Caco-2 (cell line): ENCODE results near the gene IFNA21. TPM values are rescaled to one million over a fixed set of nuclear protein-coding genes. Genes with fewer than 3 reads are reported as not detected.

ENCODE experiments used
- BruUV-seq: library from RNA; stranded (reverse); fragments of 400-500 nt; replicated peaks from 2 replicates; lab custom pipeline; 2021; lab: Mats Ljungman, UMichigan
- CTCF ChIA-PET: fragments of 300-600 bp; sonication (Branson Sonifier 250); formaldehyde crosslinking; loops from one replicate; lab custom pipeline; 2022; ENCODE audit warnings: antibody characterized with exemption; lab: Charles Lee
- POLR2A ChIA-PET: fragments of 300-600 bp; sonication (Branson Sonifier 250); formaldehyde crosslinking; loops from one replicate; lab custom pipeline; 2022; ENCODE audit warnings: antibody characterized with exemption; lab: Charles Lee
- DNase-seq, 2 experiments: peaks; one replicate each; pipeline versions ENCODE4 v3.0.0 to v3.0.0-alpha.2; 2020 to 2022
- H3K27me3 ChIP-seq: replicated peaks from 2 replicates; pipeline ENCODE4 v1.6.0; 2011; ENCODE audit warnings: low read length; ENCODE audit not compliant: control insufficient read depth, insufficient read depth
- H3K36me3 ChIP-seq: 2 replicates; pipeline ENCODE4 v1.5.1; 2011; ENCODE audit warnings: low read length; ENCODE audit not compliant: control insufficient read depth, insufficient read depth
- H3K4me1 ChIP-seq: fragments of 250-450 bp; sonication (Bioruptor Pico); 2 replicates; pipeline ENCODE4 v1.5.1; 2020; ENCODE audit warnings: mild to moderate bottlenecking
- H3K4me3 ChIP-seq: 2 replicates; pipeline ENCODE4 v1.5.1; 2011; ENCODE audit warnings: low read depth, mild to moderate bottlenecking, control low read depth, low read length
- H3K9me3 ChIP-seq: fragments of 250-450 bp; sonication (Bioruptor Pico); 2 replicates; pipeline ENCODE4 v1.5.1; 2020; ENCODE audit warnings: mild to moderate bottlenecking, moderate library complexity
- H3K27ac Mint-ChIP-seq: one replicate; pipeline ENCODE4 v1.8.0; 2022; ENCODE audit warnings: mixed read lengths; ENCODE audit not compliant: unreplicated experiment
- H3K27me3 Mint-ChIP-seq: one replicate; pipeline ENCODE4 v1.8.0; 2022; ENCODE audit warnings: mixed read lengths; ENCODE audit not compliant: insufficient read depth, unreplicated experiment
- H3K36me3 Mint-ChIP-seq: one replicate; pipeline ENCODE4 v1.8.0; 2022; ENCODE audit warnings: mild to moderate bottlenecking, mixed read lengths; ENCODE audit not compliant: insufficient read depth, unreplicated experiment
- H3K4me1 Mint-ChIP-seq: one replicate; pipeline ENCODE4 v1.8.0; 2022; ENCODE audit warnings: low read depth, mixed read lengths; ENCODE audit not compliant: unreplicated experiment
- H3K4me3 Mint-ChIP-seq: one replicate; pipeline ENCODE4 v1.8.0; 2022; ENCODE audit warnings: mild to moderate bottlenecking, moderate library complexity, mixed read lengths; ENCODE audit not compliant: unreplicated experiment
- H3K9me3 Mint-ChIP-seq: one replicate; pipeline ENCODE4 v1.8.0; 2022; ENCODE audit warnings: mixed read lengths; ENCODE audit not compliant: unreplicated experiment
- CTCF ChIP-seq, 2 experiments: fragments of 200-600 bp in 1 of 2; IDR thresholded peaks; 1 replicate in 1 of 2; 2 replicates in 1 of 2; pipeline versions ENCODE4 v1.5.1 to v1.8.0; 2011 to 2022; ENCODE audit warnings: antibody characterized with exemption in 1 of 2, control low read depth in 1 of 2, inconsistent platforms in 1 of 2, low read depth in 1 of 2, low read length in 1 of 2, mild to moderate bottlenecking in 1 of 2, moderate library complexity in 1 of 2; ENCODE audit not compliant: insufficient read depth in 1 of 2, severe bottlenecking in 1 of 2, unreplicated experiment in 1 of 2
- intact Hi-C: fragments of 100-400 bp; cut with micrococcal nuclease; formaldehyde crosslinking; loops from one replicate; pipeline ENCODE4 v1.10.0; 2022; ENCODE audit not compliant: unreplicated experiment
- total RNA-seq: library from RNA; stranded (reverse); gene quantifications from 2 replicates; pipeline ENCODE4 v1.2.3, GENCODE V29; 2022

The IFNA21 gene
- total RNA-seq, 1 experiment from 2014 or later: not detected

GRCh38 chr9:21154018-21154608 is 12.3 kb downstream of the IFNA21 start:
- no peaks in the 10 kb centered on the region for H3K27me3 ChIP-seq
- POLR2A ChIA-PET: no interaction called here
- H3K4me3 ChIP-seq: no peak overlapping the region
- CTCF ChIA-PET: interaction anchor here (0.6 kb wide), 1 partner anchor 878 kb away, joined by 3 read pairs; no protein-coding TSS in a partner anchor
- Mint-ChIP-seq H3K4me3 (no peak overlapping the region), H3K36me3 (no peaks in the 10 kb centered on the region), H3K27ac (no peak overlapping the region), H3K4me1 (no peaks in the 10 kb centered on the region), H3K9me3 (no peaks in the 10 kb centered on the region), H3K27me3 (peaks cover 6% of the 10 kb centered on the region)
- intact Hi-C loops: loop anchor here (1.0 kb wide), 1 partner anchor 635 kb away; no protein-coding TSS in a partner anchor
- BruUV-seq: no TSS peak
- TF ChIP-seq CTCF (IDR thresholded peaks at IDR 0.05; ENCODE audit: insufficient read depth in 1 of 2, low read depth in 1 of 2, low read length in 1 of 2, severe bottlenecking in 1 of 2, unreplicated experiment in 1 of 2): peak in 1 of 2 experiments; percentile 22
- DNase-seq: peak in 1 of 2 experiments; percentile 15
- H3K4me1 ChIP-seq: no peaks in the 10 kb centered on the region
- no peaks in the 10 kb centered on the region for H3K9me3 ChIP-seq
- H3K36me3 ChIP-seq: no peaks in the 10 kb centered on the region

GRCh38 chr9:21153336-21154017 is 13.0 kb downstream of the IFNA21 start:
- no peak for TF ChIP-seq CTCF (IDR thresholded peaks at IDR 0.05; ENCODE audit: insufficient read depth in 1 of 2, low read depth in 1 of 2, low read length in 1 of 2, severe bottlenecking in 1 of 2, unreplicated experiment in 1 of 2)
- H3K27me3 Mint-ChIP-seq: peaks cover 3% of the 10 kb centered on the region
- ChIA-PET CTCF (interaction anchor here (0.6 kb wide), 1 partner anchor 878 kb away, joined by 3 read pairs; no protein-coding TSS in a partner anchor), POLR2A (no interaction called here)
- Histone ChIP-seq H3K4me1 (no peaks in the 10 kb centered on the region), H3K36me3 (no peaks in the 10 kb centered on the region), H3K27me3 (no peaks in the 10 kb centered on the region), H3K9me3 (no peaks in the 10 kb centered on the region), H3K4me3 (no peak overlapping the region)
- H3K4me1 Mint-ChIP-seq: no peaks in the 10 kb centered on the region
- no TSS peak for BruUV-seq
- no peaks in the 10 kb centered on the region for H3K36me3 Mint-ChIP-seq
- H3K9me3 Mint-ChIP-seq: no peaks in the 10 kb centered on the region
- intact Hi-C loops: loop anchor here (1.0 kb wide), 1 partner anchor 636 kb away; no protein-coding TSS in a partner anchor
- H3K27ac Mint-ChIP-seq: no peak overlapping the region
- no peak for DNase-seq
- no peak overlapping the region for H3K4me3 Mint-ChIP-seq

DNA sequence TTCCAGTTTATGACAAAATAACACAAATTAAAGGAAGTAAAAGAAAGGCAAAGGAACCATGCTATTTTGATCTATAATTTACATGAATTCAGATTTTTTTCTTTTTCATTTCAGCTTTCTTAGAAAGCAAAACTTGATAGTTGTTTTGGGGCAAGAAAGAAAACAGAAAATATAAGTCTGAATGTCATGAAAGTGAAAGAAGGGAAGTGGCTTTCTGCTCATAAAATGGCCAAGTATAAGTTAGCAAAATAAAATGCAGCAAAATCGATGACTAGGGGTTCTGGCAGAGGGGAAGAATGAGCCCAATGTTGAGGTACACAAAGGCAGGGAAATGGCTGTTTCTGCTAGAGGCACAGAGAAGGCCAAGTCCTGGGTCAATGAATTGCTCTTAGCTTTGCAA is 21.9 kb downstream of the IFNA21 start:
- Mint-ChIP-seq H3K4me3 (no peak overlapping the region), H3K9me3 (no peaks in the 10 kb centered on the region), H3K4me1 (no peaks in the 10 kb centered on the region), H3K27me3 (peaks cover 6% of the 10 kb centered on the region), H3K27ac (no peak overlapping the region), H3K36me3 (no peaks in the 10 kb centered on the region)
- no peak overlapping the region for H3K4me3 ChIP-seq
- POLR2A ChIA-PET: no interaction called here
- intact Hi-C loops: no loop called here
- no peaks in the 10 kb centered on the region for H3K36me3 ChIP-seq
- DNase-seq: no peak
- no TSS peak for BruUV-seq
- H3K4me1 ChIP-seq: no peaks in the 10 kb centered on the region
- H3K9me3 ChIP-seq: no peaks in the 10 kb centered on the region
- no peaks in the 10 kb centered on the region for H3K27me3 ChIP-seq
- CTCF ChIA-PET: no interaction called here
- TF ChIP-seq CTCF (IDR thresholded peaks at IDR 0.05; ENCODE audit: insufficient read depth in 1 of 2, low read depth in 1 of 2, low read length in 1 of 2, severe bottlenecking in 1 of 2, unreplicated experiment in 1 of 2): no peak
